GM21576 (cell line): ENCODE data around the gene ANKS3.

Source experiments
- ATAC-seq: cut with Tn5 transposase; IDR thresholded peaks from one replicate; pipeline ENCODE4 v1.9.1; 2021; ENCODE audit warnings: mild to moderate bottlenecking, moderate library complexity; ENCODE audit not compliant: unreplicated experiment

The ANKS3 gene

GRCh38 chr16:4697848-4698291, 36.2 kb downstream of the ANKS3 start:
- ATAC-seq, result no peak

GRCh38 chr16:4696905-4697847, 36.9 kb downstream of the ANKS3 start:
- ATAC-seq, result no peak

- no peak for ATAC-seq
These were observed 37.7 kb downstream of the ANKS3 start for GRCh38 chr16:4696172-4696904.

GRCh38 chr16:4695473-4696171, 38.4 kb downstream of the ANKS3 start:
- no peak for ATAC-seq

GRCh38 chr16:4694642-4695451, 39.2 kb downstream of the ANKS3 start:
- no peak for ATAC-seq

- no peak for ATAC-seq
These were observed 40.0 kb downstream of the ANKS3 start for GRCh38 chr16:4693956-4694641.

GRCh38 chr16:4693296-4693955, 40.6 kb downstream of the ANKS3 start, which contains the start of gene NUDT16L1:
Gene NUDT16L1 (plus strand): TSS chr16:4693562. CDS start chr16:4693727, 165 bp downstream.
- peak; percentile 89 for ATAC-seq

- peak; percentile 10 for ATAC-seq
These were observed 41.4 kb downstream of the ANKS3 start for GRCh38 chr16:4692460-4693295.

GRCh38 chr16:4691666-4692412, 42.2 kb downstream of the ANKS3 start:
- ATAC-seq, result no peak

GRCh38 chr16:4690946-4691665, 43.0 kb downstream of the ANKS3 start:
- ATAC-seq, result no peak

- no peak for ATAC-seq
These were observed 44.0 kb downstream of the ANKS3 start for GRCh38 chr16:4689864-4690704.

GRCh38 chr16:4689091-4689671, 44.9 kb downstream of the ANKS3 start:
- no peak for ATAC-seq

- no peak for ATAC-seq
These were observed 45.4 kb downstream of the ANKS3 start for GRCh38 chr16:4688674-4689045.

- ATAC-seq, result no peak
These were observed 46.0 kb downstream of the ANKS3 start for GRCh38 chr16:4687946-4688673.

GRCh38 chr16:4687416-4687815, 46.7 kb downstream of the ANKS3 start:
- no peak for ATAC-seq
